ENCODE data around the gene CYP27C1.

The CYP27C1 gene

GRCh38 chr2:127173057-127173456 is 47.0 kb downstream of the CYP27C1 start:
- Histone ChIP-seq H3K9me3 (ENCODE audit: low read length) (no peaks in the 10 kb centered on the region), H3K79me2 (ENCODE audit: insufficient read depth, low read length) (no peaks in the 10 kb centered on the region), H3K4me2 (ENCODE audit: low read length) (no peak overlapping the region), H3K36me3 (ENCODE audit: insufficient read depth, low read length) (no peaks in the 10 kb centered on the region), H3K4me1 (ENCODE audit: insufficient read depth, low read length, severe bottlenecking) (no peaks in the 10 kb centered on the region), H3K9ac (ENCODE audit: low read length) (no peak overlapping the region), H3F3A (ENCODE audit: insufficient read depth, low read length) (no peaks in the 10 kb centered on the region), H3K27me3 (ENCODE audit: insufficient read depth, low read length) (0 out of 2 replicates have a peak, but pooled peaks cover 9% of the 10 kb centered on the region), H4K20me1 (ENCODE audit: insufficient read depth, low read length) (no peaks in the 10 kb centered on the region), H3K4me3 (ENCODE audit: low read depth, low read length, poor library complexity, severe bottlenecking) (no peak overlapping the region), H3K9me2 (ENCODE audit: low read depth, low read length) (no peaks in the 10 kb centered on the region), H3K27ac (ENCODE audit: low read depth, low read length, poor library complexity, severe bottlenecking) (no peak overlapping the region), H2AFZ (ENCODE audit: low read length) (no peak overlapping the region)
- TF ChIP-seq EZH2 (IDR thresholded peaks at IDR 0.05; ENCODE audit: borderline replicate concordance, low read length) (no peak), CTCF (IDR thresholded peaks at IDR 0.05; ENCODE audit: low read length) (no peak)

- Histone ChIP-seq H3K27ac (ENCODE audit: low read depth, low read length, poor library complexity, severe bottlenecking) (no peak overlapping the region), H3K4me3 (ENCODE audit: low read depth, low read length, poor library complexity, severe bottlenecking) (no peak overlapping the region), H3K4me1 (ENCODE audit: insufficient read depth, low read length, severe bottlenecking) (no peaks in the 10 kb centered on the region), H2AFZ (ENCODE audit: low read length) (no peak overlapping the region), H3K9ac (ENCODE audit: low read length) (no peak overlapping the region), H3K9me3 (ENCODE audit: low read length) (no peaks in the 10 kb centered on the region), H4K20me1 (ENCODE audit: insufficient read depth, low read length) (no peaks in the 10 kb centered on the region), H3K36me3 (ENCODE audit: insufficient read depth, low read length) (no peaks in the 10 kb centered on the region), H3K9me2 (ENCODE audit: low read depth, low read length) (no peaks in the 10 kb centered on the region), H3F3A (ENCODE audit: insufficient read depth, low read length) (no peaks in the 10 kb centered on the region), H3K27me3 (ENCODE audit: insufficient read depth, low read length) (0 out of 2 replicates have a peak, but pooled peaks cover 9% of the 10 kb centered on the region), H3K79me2 (ENCODE audit: insufficient read depth, low read length) (no peaks in the 10 kb centered on the region), H3K4me2 (ENCODE audit: low read length) (no peak overlapping the region)
- TF ChIP-seq CTCF (IDR thresholded peaks at IDR 0.05; ENCODE audit: low read length) (no peak), EZH2 (IDR thresholded peaks at IDR 0.05; ENCODE audit: borderline replicate concordance, low read length) (no peak)
Observed at GRCh38 chr2:127172306-127172705, 47.8 kb downstream of the CYP27C1 start.

GRCh38 chr2:127170452-127171197 is 49.5 kb downstream of the CYP27C1 start:
- Histone ChIP-seq H3K9me3 (ENCODE audit: low read length) (no peaks in the 10 kb centered on the region), H3K27ac (ENCODE audit: low read depth, low read length, poor library complexity, severe bottlenecking) (no peak overlapping the region), H3K4me1 (ENCODE audit: insufficient read depth, low read length, severe bottlenecking) (no peaks in the 10 kb centered on the region), H3K9ac (ENCODE audit: low read length) (no peak overlapping the region), H4K20me1 (ENCODE audit: insufficient read depth, low read length) (no peaks in the 10 kb centered on the region), H3K79me2 (ENCODE audit: insufficient read depth, low read length) (no peaks in the 10 kb centered on the region), H3K4me2 (ENCODE audit: low read length) (no peak overlapping the region), H2AFZ (ENCODE audit: low read length) (no peak overlapping the region), H3K4me3 (ENCODE audit: low read depth, low read length, poor library complexity, severe bottlenecking) (no peak overlapping the region), H3K9me2 (ENCODE audit: low read depth, low read length) (no peaks in the 10 kb centered on the region), H3F3A (ENCODE audit: insufficient read depth, low read length) (no peaks in the 10 kb centered on the region), H3K36me3 (ENCODE audit: insufficient read depth, low read length) (no peaks in the 10 kb centered on the region), H3K27me3 (ENCODE audit: insufficient read depth, low read length) (0 out of 2 replicates have a peak, but pooled peaks cover 5% of the 10 kb centered on the region)
- TF ChIP-seq EZH2 (IDR thresholded peaks at IDR 0.05; ENCODE audit: borderline replicate concordance, low read length) (no peak), CTCF (IDR thresholded peaks at IDR 0.05; ENCODE audit: low read length) (no peak)

All from OCI-LY1 (cell line).